CD14-positive monocyte (primary cell): ENCODE data around the gene GLTPD2. TPM values are rescaled to one million over a fixed set of nuclear protein-coding genes. Genes with fewer than 3 reads are reported as not detected.

Experiments
- DNase-seq, 3 donors: peaks; one replicate each; pipeline ENCODE4 v3.0.0-alpha.2; 2011 to 2022
- H2AFZ ChIP-seq: 2 replicates; pipeline ENCODE4 v1.6.0; 2012; ENCODE audit warnings: mild to moderate bottlenecking, low read depth, low read length, inconsistent platforms; ENCODE audit not compliant: insufficient read depth, poor library complexity, severe bottlenecking
- H3K27ac ChIP-seq, 2 donors: 1 replicate in 1 of 2; 2 replicates in 1 of 2; pipeline ENCODE4 v1.5.1; 2012 to 2013; ENCODE audit warnings: low read length in 2 of 2, control low read depth in 1 of 2, inconsistent platforms in 1 of 2, low read depth in 1 of 2, mild to moderate bottlenecking in 1 of 2
- H3K27me3 ChIP-seq, 2 donors: one replicate each; pipeline versions ENCODE4 v1.6.0 to v1.6.1; 2011 to 2013; ENCODE audit warnings: low read length in 2 of 2; ENCODE audit not compliant: control insufficient read depth in 2 of 2, insufficient read depth in 2 of 2
- H3K36me3 ChIP-seq, 2 donors: replicated peaks in 1 of 2; 1 replicate in 1 of 2; 2 replicates in 1 of 2; pipeline versions ENCODE4 v1.5.1 to v1.6.1; 2012 to 2013; ENCODE audit warnings: low read length in 2 of 2, control low read depth in 1 of 2, inconsistent platforms in 1 of 2, mild to moderate bottlenecking in 1 of 2; ENCODE audit not compliant: insufficient read depth in 2 of 2, control insufficient read depth in 1 of 2
- H3K4me1 ChIP-seq, 2 donors: 1 replicate in 1 of 2; 2 replicates in 1 of 2; pipeline versions ENCODE4 v1.5.1 to v1.6.1; 2012 to 2013; ENCODE audit warnings: low read length in 2 of 2, control low read depth in 1 of 2, inconsistent platforms in 1 of 2, mild to moderate bottlenecking in 1 of 2, moderate library complexity in 1 of 2; ENCODE audit not compliant: insufficient read depth in 2 of 2, control insufficient read depth in 1 of 2
- H3K4me2 ChIP-seq: replicated peaks from 2 replicates; pipeline ENCODE3; 2012; ENCODE audit warnings: low read length, moderate library complexity, mild to moderate bottlenecking; ENCODE audit not compliant: poor library complexity, severe bottlenecking; ENCODE audit errors: extremely low read depth
- H3K4me3 ChIP-seq, 3 experiments: fragments of 200-600 bp in 1 of 3; sonication (generic) in 1 of 3; replicated peaks in 1 of 3; 1 replicate in 2 of 3; 2 replicates in 1 of 3; pipeline ENCODE4 v1.5.1; 2011 to 2013; ENCODE audit warnings: low read length in 3 of 3, mild to moderate bottlenecking in 3 of 3, control low read depth in 2 of 3, low read depth in 2 of 3, inconsistent platforms in 1 of 3, moderate library complexity in 1 of 3
- H3K79me2 ChIP-seq: 2 replicates; pipeline ENCODE4 v1.6.0; 2012; ENCODE audit warnings: mild to moderate bottlenecking, control low read depth, inconsistent platforms, low read length, moderate library complexity; ENCODE audit not compliant: insufficient read depth
- H3K9ac ChIP-seq: 2 replicates; pipeline ENCODE4 v1.6.0; 2017; ENCODE audit warnings: low read length, mild to moderate bottlenecking; ENCODE audit not compliant: insufficient read depth, poor library complexity, severe bottlenecking
- H3K9me3 ChIP-seq, 2 donors: replicated peaks in 1 of 2; 1 replicate in 1 of 2; 2 replicates in 1 of 2; pipeline versions ENCODE4 v1.5.1 to v1.6.1; 2012 to 2013; ENCODE audit warnings: low read length in 2 of 2, control low read depth in 1 of 2; ENCODE audit not compliant: control insufficient read depth in 1 of 2, insufficient read depth in 1 of 2
- H4K20me1 ChIP-seq: 2 replicates; pipeline ENCODE4 v1.6.0; 2012; ENCODE audit warnings: mild to moderate bottlenecking, low read length, control low read depth, moderate library complexity; ENCODE audit not compliant: insufficient read depth
- H3K27ac Mint-ChIP-seq, 7 donors: one replicate each; pipeline ENCODE4 v1.8.0; 2020; ENCODE audit warnings: mild to moderate bottlenecking in 7 of 7, mixed read lengths in 7 of 7, moderate library complexity in 6 of 7, inconsistent platforms in 2 of 7
- H3K27me3 Mint-ChIP-seq, 3 donors: one replicate each; pipeline ENCODE4 v1.8.0; 2021 to 2022; ENCODE audit warnings: low read depth in 3 of 3, mild to moderate bottlenecking in 3 of 3, mixed read lengths in 3 of 3, moderate library complexity in 3 of 3, inconsistent platforms in 1 of 3
- H3K36me3 Mint-ChIP-seq, 2 donors: one replicate each; pipeline ENCODE4 v1.8.0; 2020; ENCODE audit warnings: mixed read lengths in 2 of 2, inconsistent platforms in 1 of 2, mild to moderate bottlenecking in 1 of 2
- H3K4me1 Mint-ChIP-seq: one replicate; pipeline ENCODE4 v1.8.0; 2020; ENCODE audit warnings: mild to moderate bottlenecking, mixed read lengths
- H3K4me3 Mint-ChIP-seq, 2 donors: one replicate each; pipeline ENCODE4 v1.8.0; 2020; ENCODE audit warnings: mild to moderate bottlenecking in 2 of 2, mixed read lengths in 2 of 2, moderate library complexity in 1 of 2
- H3K9me3 Mint-ChIP-seq, 7 donors: one replicate each; pipeline ENCODE4 v1.8.0; 2020 to 2022; ENCODE audit warnings: mixed read lengths in 7 of 7, mild to moderate bottlenecking in 6 of 7, moderate library complexity in 6 of 7, inconsistent platforms in 2 of 7
- WGBS: methylation state at CpG from one replicate; pipeline ENCODE4 v1.1.5; 2013; ENCODE audit warnings: missing lambda C conversion rate; ENCODE audit not compliant: insufficient coverage; 5-methylcytosine and 5-hydroxymethylcytosine counted together
- intact Hi-C, 2 donors: fragments of 100-400 bp; cut with micrococcal nuclease; formaldehyde crosslinking; loops; one replicate each; pipeline versions ENCODE4 v1.15.0 to v1.15.1; 2023
- polyA plus RNA-seq, 3 donors: library from polyadenylated mRNA; depleted of rRNA in 1 of 3; unstranded in 2 of 3; stranded (reverse) in 1 of 3; fragments of 300-500 nt in 2 of 3; fragments of >200 nt in 1 of 3; fragmentation: Illumina TruSeq in 2 of 3; gene quantifications; 1 replicate in 2 of 3; 2 replicates in 1 of 3; pipeline ENCODE4 v1.2.3, GENCODE V29; 2012 to 2021
- TF ChIP-seq, protein P1 (sequence below): fragments of 200-600 bp; IDR thresholded peaks from one replicate; pipeline ENCODE4 v1.8.0; 2022; ENCODE audit warnings: antibody characterized with exemption, mild to moderate bottlenecking

GLTPD2 gene
- polyA plus RNA-seq, 3 donors, result 0.27 to 2.1 (median 1.5) TPM

DNA sequence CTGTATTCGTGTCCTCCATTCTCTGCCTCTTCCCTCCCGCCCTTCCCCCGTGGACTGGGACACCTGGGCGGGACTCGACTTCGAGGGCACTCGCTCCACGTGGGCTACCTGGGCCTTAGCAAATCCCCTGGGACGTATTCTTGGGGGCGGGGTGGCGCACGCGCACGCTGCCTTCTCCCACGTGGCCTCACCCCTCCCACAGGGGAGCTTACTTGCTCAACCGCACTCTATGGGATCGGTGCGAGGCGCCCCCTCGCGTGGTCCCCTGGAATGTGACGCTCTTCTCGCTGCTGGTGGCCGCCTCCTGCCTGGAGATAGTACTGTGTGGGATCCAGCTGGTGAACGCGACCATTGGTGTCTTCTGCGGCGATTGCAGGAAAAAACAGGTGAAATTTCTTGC lies 6.1 kb upstream of the GLTPD2 start:
- Histone ChIP-seq H3K9me3 (peaks cover 2 to 11% of the 10 kb centered on the region in 2 donors), H3K79me2 (no peaks in the 10 kb centered on the region), H2AFZ (no peak overlapping the region), H3K4me3 (no peak overlapping the region), H3K4me1 (peaks cover 22% of the 10 kb centered on the region in 2 donors), H3K27ac (no peak overlapping the region), H3K4me2 (no peak overlapping the region), H3K36me3 (no peaks in the 10 kb centered on the region), H3K9ac (no peak overlapping the region), H4K20me1 (no peaks in the 10 kb centered on the region), H3K27me3 (peaks cover 37 to 68% of the 10 kb centered on the region in 2 donors)
- 31% methylated on average over 19 of the region's 28 CpGs for WGBS
- TF ChIP-seq, protein P1, sequence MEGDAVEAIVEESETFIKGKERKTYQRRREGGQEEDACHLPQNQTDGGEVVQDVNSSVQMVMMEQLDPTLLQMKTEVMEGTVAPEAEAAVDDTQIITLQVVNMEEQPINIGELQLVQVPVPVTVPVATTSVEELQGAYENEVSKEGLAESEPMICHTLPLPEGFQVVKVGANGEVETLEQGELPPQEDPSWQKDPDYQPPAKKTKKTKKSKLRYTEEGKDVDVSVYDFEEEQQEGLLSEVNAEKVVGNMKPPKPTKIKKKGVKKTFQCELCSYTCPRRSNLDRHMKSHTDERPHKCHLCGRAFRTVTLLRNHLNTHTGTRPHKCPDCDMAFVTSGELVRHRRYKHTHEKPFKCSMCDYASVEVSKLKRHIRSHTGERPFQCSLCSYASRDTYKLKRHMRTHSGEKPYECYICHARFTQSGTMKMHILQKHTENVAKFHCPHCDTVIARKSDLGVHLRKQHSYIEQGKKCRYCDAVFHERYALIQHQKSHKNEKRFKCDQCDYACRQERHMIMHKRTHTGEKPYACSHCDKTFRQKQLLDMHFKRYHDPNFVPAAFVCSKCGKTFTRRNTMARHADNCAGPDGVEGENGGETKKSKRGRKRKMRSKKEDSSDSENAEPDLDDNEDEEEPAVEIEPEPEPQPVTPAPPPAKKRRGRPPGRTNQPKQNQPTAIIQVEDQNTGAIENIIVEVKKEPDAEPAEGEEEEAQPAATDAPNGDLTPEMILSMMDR, result peak; percentile 26
- no peak overlapping the region for H3K27ac Mint-ChIP-seq
- intact Hi-C loops, result no loop called here
- H3K36me3 Mint-ChIP-seq, result peaks cover 3 to 13% of the 10 kb centered on the region in 2 donors
- peak in 2 of 3 donors; percentile 54 to 55 for DNase-seq
- peaks cover 30% of the 10 kb centered on the region for H3K4me1 Mint-ChIP-seq
- H3K9me3 Mint-ChIP-seq, result peaks cover 3 to 32% (median 7%) of the 10 kb centered on the region in 7 donors
- peaks cover 71 to 87% (median 81%) of the 10 kb centered on the region in 3 donors for H3K27me3 Mint-ChIP-seq
- peak overlapping the region in 1 of 2 donors; percentile 81 for H3K4me3 Mint-ChIP-seq

DNA sequence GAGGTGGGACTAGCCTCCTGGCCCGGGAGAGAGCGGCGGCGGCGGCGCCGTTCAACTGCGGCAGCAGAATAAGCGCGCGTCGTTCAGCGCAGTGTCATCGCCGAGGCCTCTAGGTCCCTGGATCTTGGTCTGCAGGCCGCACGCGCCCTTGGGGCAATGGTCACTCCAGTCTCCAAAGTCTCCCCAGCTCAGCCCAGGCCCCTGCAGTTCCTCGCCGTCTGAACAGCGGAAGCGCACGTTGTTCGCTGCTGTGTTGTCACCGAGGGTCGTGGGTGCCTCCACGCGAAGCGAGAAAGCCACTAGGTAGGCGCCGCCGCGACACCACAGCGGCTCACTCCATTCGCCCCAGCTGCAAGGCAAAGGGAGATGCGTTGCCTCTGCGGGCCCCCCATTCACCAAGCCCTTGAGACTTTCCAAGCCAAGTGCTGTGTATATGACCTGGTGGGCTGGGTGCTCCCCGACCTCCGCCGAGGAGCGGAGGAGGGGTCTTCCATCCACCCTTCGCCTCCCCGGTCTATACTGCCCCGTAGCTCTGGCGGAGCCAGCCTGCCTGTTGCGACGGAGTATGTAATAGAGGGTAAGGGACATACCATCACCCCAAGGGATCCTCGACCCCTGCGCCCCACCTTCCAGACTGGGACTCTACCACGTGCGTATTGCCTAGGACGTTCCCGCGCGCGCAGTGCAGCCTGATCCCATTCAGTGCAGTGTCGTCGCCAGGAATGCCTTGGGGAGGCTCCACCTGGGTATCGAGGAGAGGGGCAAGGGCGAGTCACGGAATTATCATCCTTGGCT lies 3.3 kb upstream of the GLTPD2 start:
- TF ChIP-seq, protein P1, result no peak
- no peak overlapping the region for H3K27ac ChIP-seq
- peak overlapping the region; percentile 31 for H2AFZ ChIP-seq
- DNase-seq, result peak in 2 of 3 donors; percentile 23 to 24
- peaks cover 10 to 24% of the 10 kb centered on the region in 2 donors for H3K36me3 Mint-ChIP-seq
- H3K4me3 Mint-ChIP-seq, result peak overlapping the region; percentile 64 to 89
- 6% methylated on average over 51 of the region's 61 CpGs for WGBS
- H3K4me1 ChIP-seq, result peaks cover 35 to 43% of the 10 kb centered on the region in 2 donors
- H3K27me3 Mint-ChIP-seq, result peaks cover 77 to 90% (median 85%) of the 10 kb centered on the region in 3 donors
- H3K36me3 ChIP-seq, result no peaks in the 10 kb centered on the region
- H3K4me3 ChIP-seq, result peak overlapping the region in 1 of 3 experiments; percentile 18
- H3K9me3 ChIP-seq, result peaks cover 2 to 14% of the 10 kb centered on the region in 2 donors
- H3K9me3 Mint-ChIP-seq, result peaks cover 3 to 35% (median 9%) of the 10 kb centered on the region in 7 donors
- peaks cover 3% of the 10 kb centered on the region for H4K20me1 ChIP-seq
- H3K9ac ChIP-seq, result no peak overlapping the region
- peak overlapping the region; percentile 46 for H3K4me2 ChIP-seq
- H3K27ac Mint-ChIP-seq, result peak overlapping the region in 1 of 7 donors; percentile 30
- no peaks in the 10 kb centered on the region for H3K79me2 ChIP-seq
- H3K4me1 Mint-ChIP-seq, result peaks cover 43% of the 10 kb centered on the region
- intact Hi-C loops, result loop anchor here in 1 of 2 donors (2.0 to 5.0 kb wide), 2 partner anchors 15 to 102 kb away; partner anchors contain the start of gene TM4SF5
- H3K27me3 ChIP-seq, result peaks cover 43 to 78% of the 10 kb centered on the region in 2 donors
